Smooth muscle cell (in vitro differentiated cells): ENCODE data around the gene MSRB1. TPM values are rescaled to one million over a fixed set of nuclear protein-coding genes. Genes with fewer than 3 reads are reported as not detected.

Experiments used
- DNase-seq: peaks from one replicate; lab custom pipeline; 2025; ENCODE audit not compliant: unreplicated experiment; lab: John Stamatoyannopoulos, UW
- H2AFZ ChIP-seq: fragments of 200-600 bp; sonication (generic); 2 replicates; pipeline ENCODE4 v1.6.0; 2016; ENCODE audit warnings: antibody characterized with exemption, low read depth, mild to moderate bottlenecking
- H3F3A ChIP-seq: fragments of 200-600 bp; sonication (generic); 2 replicates; pipeline ENCODE4 v1.6.0; 2017; ENCODE audit warnings: antibody characterized with exemption, low read depth
- H3K27ac ChIP-seq: fragments of 200-600 bp; sonication (generic); 2 replicates; pipeline ENCODE4 v1.5.1; 2016; ENCODE audit warnings: low read depth, mild to moderate bottlenecking
- H3K27me3 ChIP-seq: fragments of 200-600 bp; sonication (generic); 2 replicates; pipeline ENCODE4 v1.6.1; 2016; ENCODE audit warnings: low read depth, mild to moderate bottlenecking
- H3K36me3 ChIP-seq: fragments of 200-600 bp; sonication (generic); 2 replicates; pipeline ENCODE4 v1.5.1; 2016; ENCODE audit warnings: low read depth
- H3K4me1 ChIP-seq: fragments of 200-600 bp; sonication (generic); 2 replicates; pipeline ENCODE4 v1.5.1; 2016; ENCODE audit warnings: low read depth
- H3K4me2 ChIP-seq: fragments of 200-600 bp; sonication (generic); 2 replicates; pipeline ENCODE4 v1.6.0; 2016; ENCODE audit warnings: mild to moderate bottlenecking
- H3K4me3 ChIP-seq: fragments of 200-600 bp; sonication (generic); 2 replicates; pipeline ENCODE4 v1.5.1; 2016; ENCODE audit warnings: mild to moderate bottlenecking
- H3K79me2 ChIP-seq: fragments of 200-600 bp; sonication (generic); 2 replicates; pipeline ENCODE4 v1.6.0; 2016; ENCODE audit warnings: low read depth, mild to moderate bottlenecking
- H3K9ac ChIP-seq: fragments of 200-600 bp; sonication (generic); 2 replicates; pipeline ENCODE4 v1.6.0; 2016; ENCODE audit warnings: low read depth
- H3K9me3 ChIP-seq: fragments of 200-600 bp; sonication (generic); replicated peaks from 2 replicates; pipeline ENCODE4 v1.5.1; 2016; ENCODE audit warnings: low read depth
- H4K20me1 ChIP-seq: fragments of 200-600 bp; sonication (generic); 2 replicates; pipeline ENCODE4 v1.6.0; 2016; ENCODE audit warnings: low read depth
- WGBS: methylation state at CpG from one replicate; pipeline ENCODE4 v1.1.7; 2016; ENCODE audit warnings: low lambda C conversion rate; 5-methylcytosine and 5-hydroxymethylcytosine counted together
- polyA plus RNA-seq: library from polyadenylated mRNA; unstranded; fragments of >200 nt; fragmentation: Nextera tagmentation; extraction: Ambion mirVana; gene quantifications from 2 replicates; pipeline ENCODE4 v1.2.1, GENCODE V29; 2016
- total RNA-seq: library from RNA; depleted of rRNA; stranded (reverse); fragments of >200 nt; gene quantifications from 2 replicates; pipeline ENCODE4 v1.2.3, GENCODE V29; 2014
- TF ChIP-seq, protein P1 (sequence below): fragments of 200-600 bp; sonication (generic); IDR thresholded peaks from 2 replicates; pipeline ENCODE4 v1.5.1; 2017; ENCODE audit warnings: borderline replicate concordance, mild to moderate bottlenecking, antibody characterized with exemption; ENCODE audit not compliant: insufficient read depth, poor library complexity, severe bottlenecking

MSRB1 gene
- total and polyA plus RNA-seq, 2 experiments from 2014 or later: 9.9 to 21.8 TPM

GRCh38 chr16:1908184-1908583 lies 34.8 kb downstream of the MSRB1 start:
- DNase-seq: no peak
- no peak overlapping the region for H3K4me2 ChIP-seq
- H3K27ac ChIP-seq: no peak overlapping the region
- WGBS: 83% methylated on average over 16 of the region's 17 CpGs
- H3F3A ChIP-seq: no peaks in the 10 kb centered on the region
- no peaks in the 10 kb centered on the region for H3K4me1 ChIP-seq
- H3K36me3 ChIP-seq: no peaks in the 10 kb centered on the region
- H3K27me3 ChIP-seq: no peaks in the 10 kb centered on the region
- H3K9me3 ChIP-seq: no peaks in the 10 kb centered on the region
- H3K4me3 ChIP-seq: no peak overlapping the region
- no peaks in the 10 kb centered on the region for H3K79me2 ChIP-seq
- no peak overlapping the region for H2AFZ ChIP-seq
- no peak overlapping the region for H3K9ac ChIP-seq
- TF ChIP-seq, protein P1, sequence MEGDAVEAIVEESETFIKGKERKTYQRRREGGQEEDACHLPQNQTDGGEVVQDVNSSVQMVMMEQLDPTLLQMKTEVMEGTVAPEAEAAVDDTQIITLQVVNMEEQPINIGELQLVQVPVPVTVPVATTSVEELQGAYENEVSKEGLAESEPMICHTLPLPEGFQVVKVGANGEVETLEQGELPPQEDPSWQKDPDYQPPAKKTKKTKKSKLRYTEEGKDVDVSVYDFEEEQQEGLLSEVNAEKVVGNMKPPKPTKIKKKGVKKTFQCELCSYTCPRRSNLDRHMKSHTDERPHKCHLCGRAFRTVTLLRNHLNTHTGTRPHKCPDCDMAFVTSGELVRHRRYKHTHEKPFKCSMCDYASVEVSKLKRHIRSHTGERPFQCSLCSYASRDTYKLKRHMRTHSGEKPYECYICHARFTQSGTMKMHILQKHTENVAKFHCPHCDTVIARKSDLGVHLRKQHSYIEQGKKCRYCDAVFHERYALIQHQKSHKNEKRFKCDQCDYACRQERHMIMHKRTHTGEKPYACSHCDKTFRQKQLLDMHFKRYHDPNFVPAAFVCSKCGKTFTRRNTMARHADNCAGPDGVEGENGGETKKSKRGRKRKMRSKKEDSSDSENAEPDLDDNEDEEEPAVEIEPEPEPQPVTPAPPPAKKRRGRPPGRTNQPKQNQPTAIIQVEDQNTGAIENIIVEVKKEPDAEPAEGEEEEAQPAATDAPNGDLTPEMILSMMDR: no peak
- H4K20me1 ChIP-seq: no peaks in the 10 kb centered on the region

DNA sequence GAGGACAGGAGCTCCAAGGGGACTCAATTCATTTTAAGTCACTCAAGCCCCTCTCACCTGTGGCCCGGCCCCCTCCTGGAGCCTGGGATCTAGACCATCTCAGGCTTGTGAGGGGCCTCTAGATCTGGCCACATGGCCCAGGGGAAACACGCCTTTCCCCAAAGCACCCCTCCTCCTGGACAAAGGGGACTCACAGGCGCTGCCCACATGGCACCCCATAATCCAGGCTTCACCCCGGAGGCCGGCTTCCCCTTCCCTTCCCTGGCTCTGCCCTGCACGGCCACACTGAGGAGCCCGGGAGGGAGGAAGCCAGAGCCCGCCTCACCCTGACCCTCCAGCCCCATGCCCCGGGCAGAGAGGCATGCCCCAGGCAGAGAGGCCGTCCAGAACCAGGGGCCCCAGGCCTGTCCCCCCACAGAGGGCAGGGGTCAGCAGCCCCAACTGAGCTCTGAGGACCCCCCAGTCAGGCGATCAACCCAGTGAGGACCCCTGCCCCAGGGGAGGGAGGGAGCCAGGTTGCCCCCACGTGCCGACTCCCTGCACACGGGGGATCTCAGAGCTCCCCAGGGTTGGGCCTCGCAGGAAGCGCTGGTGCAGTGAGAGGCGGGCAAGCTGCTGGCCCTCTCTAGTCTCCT lies 35.7 kb downstream of the MSRB1 start:
- H3K27ac ChIP-seq: no peak overlapping the region
- H3K36me3 ChIP-seq: no peaks in the 10 kb centered on the region
- H4K20me1 ChIP-seq: no peaks in the 10 kb centered on the region
- DNase-seq: no peak
- H3K9me3 ChIP-seq: no peaks in the 10 kb centered on the region
- no peak overlapping the region for H3K9ac ChIP-seq
- H2AFZ ChIP-seq: no peak overlapping the region
- WGBS: 93% methylated on average over 16 of the region's 17 CpGs
- TF ChIP-seq, protein P1: no peak
- H3K4me2 ChIP-seq: no peak overlapping the region
- peaks cover 4% of the 10 kb centered on the region for H3K4me1 ChIP-seq
- H3K4me3 ChIP-seq: no peak overlapping the region
- H3K79me2 ChIP-seq: no peaks in the 10 kb centered on the region
- no peaks in the 10 kb centered on the region for H3K27me3 ChIP-seq
- H3F3A ChIP-seq: no peaks in the 10 kb centered on the region

GRCh38 chr16:1906846-1907165 lies 36.2 kb downstream of the MSRB1 start:
- Histone ChIP-seq H4K20me1 (no peaks in the 10 kb centered on the region), H3K4me2 (no peak overlapping the region), H3K9me3 (no peaks in the 10 kb centered on the region), H3K36me3 (no peaks in the 10 kb centered on the region), H3F3A (no peaks in the 10 kb centered on the region), H3K4me3 (no peak overlapping the region), H3K9ac (no peak overlapping the region), H2AFZ (no peak overlapping the region), H3K27ac (no peak overlapping the region), H3K79me2 (no peaks in the 10 kb centered on the region), H3K4me1 (peaks cover 4% of the 10 kb centered on the region), H3K27me3 (no peaks in the 10 kb centered on the region)
- TF ChIP-seq, protein P1: no peak
- DNase-seq: no peak
- WGBS: 81% methylated on average over 5 of the region's 5 CpGs
